ENCODE results near the gene ZNF77.

The ZNF77 gene

GRCh38 chr19:2967972-2968371, 23.2 kb upstream of the ZNF77 start:
- TF ChIP-seq CTCF (IDR thresholded peaks at IDR 0.05), result no peak

GRCh38 chr19:2964874-2965273, 20.1 kb upstream of the ZNF77 start:
- no peak for TF ChIP-seq CTCF (IDR thresholded peaks at IDR 0.05)

- no peak for TF ChIP-seq CTCF (IDR thresholded peaks at IDR 0.05)
Measured at GRCh38 chr19:2963122-2963521, 18.4 kb upstream of the ZNF77 start.

DNA sequence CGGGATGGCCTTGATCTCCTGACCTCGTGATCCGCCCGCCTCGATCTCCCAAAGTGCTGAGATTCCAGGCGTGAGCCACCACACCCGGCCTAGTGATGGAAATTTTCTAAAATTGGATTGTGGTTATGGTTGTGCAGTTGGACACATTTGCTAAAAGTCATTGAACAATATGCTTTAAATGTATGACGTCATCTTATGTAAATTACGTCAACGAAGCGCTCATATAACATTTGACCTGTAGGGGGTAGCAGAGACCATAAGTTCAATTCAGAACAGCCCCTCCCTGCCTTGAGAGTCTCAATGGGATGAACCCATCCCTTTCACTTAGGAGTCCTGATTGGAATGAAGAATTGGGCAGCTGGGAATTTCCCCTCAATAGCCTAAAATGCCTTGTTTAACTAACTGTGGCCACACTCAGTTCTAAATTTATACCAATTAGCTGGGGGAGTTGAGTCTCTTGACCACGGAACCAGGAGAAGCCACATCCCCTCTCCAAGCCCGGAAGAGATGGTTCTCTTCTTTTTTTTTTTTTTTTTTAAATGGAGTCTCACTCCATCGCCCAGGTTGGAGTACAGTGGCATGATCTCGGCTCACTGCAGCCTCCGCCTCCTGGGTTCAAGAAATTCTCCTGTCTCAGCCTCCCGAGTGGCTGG, 17.4 kb upstream of the ZNF77 start:
- peak; percentile 68 for TF ChIP-seq CTCF (IDR thresholded peaks at IDR 0.05)

DNA sequence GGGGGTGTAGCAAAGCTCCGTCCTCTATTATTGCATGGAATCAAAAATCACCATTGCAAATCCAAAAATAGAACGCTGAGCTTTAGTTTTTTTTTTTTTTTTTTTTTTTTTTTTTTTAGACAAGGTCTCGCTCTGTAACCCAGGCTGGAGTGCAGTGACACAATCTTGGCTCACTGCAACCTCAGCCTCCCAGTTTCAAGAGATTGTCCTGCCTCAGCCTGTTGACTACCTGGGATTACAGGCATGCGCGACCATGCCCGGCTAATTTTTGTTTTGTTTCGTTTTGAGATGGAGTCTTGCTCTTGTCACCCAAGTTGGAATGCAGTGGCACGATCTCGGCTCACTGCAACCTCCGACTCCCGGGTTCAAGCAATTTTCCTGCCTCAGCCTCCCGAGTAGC, 15.3 kb upstream of the ZNF77 start:
- TF ChIP-seq CTCF (IDR thresholded peaks at IDR 0.05), result no peak

GRCh38 chr19:2957160-2957559, 12.4 kb upstream of the ZNF77 start:
- no peak for TF ChIP-seq CTCF (IDR thresholded peaks at IDR 0.05)

DNA sequence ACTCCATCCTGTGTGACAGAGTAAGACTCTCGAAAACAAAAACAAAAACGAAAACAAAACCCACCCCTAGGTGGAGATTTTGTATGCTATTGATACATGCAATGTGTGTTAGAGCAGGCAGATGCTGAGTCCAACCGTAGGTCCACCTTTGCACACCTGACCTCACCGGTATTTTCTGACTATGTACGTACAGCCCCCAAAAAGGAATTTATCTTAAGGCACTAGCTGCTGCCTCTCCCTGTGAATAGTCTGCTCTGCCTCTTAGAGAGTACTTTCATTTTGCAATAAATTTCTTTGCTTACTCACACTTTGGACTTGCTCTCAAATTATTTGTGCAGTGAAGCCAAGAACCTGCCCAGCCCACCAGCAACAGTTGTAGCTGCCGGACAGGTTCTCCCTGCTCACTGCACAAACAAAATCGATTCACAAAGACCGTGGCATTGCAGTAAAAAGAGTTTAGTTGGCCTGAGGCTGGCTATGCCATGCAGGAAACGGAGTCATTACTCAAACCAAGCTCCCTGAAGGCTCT, 8.2 kb upstream of the ZNF77 start:
- peak; percentile 13; the same call in 1 of the 2 replicates for TF ChIP-seq CTCF (IDR thresholded peaks at IDR 0.05)

All from LNCAP (cell line).